ELF-1 (cell line): Measurements from ENCODE around the gene CYB5RL.

ENCODE experiments used
- DNase-seq: peaks from one replicate; pipeline ENCODE4 v3.0.0-alpha.2; 2016; ENCODE audit warnings: low read depth, low spot score

The CYB5RL gene

DNA sequence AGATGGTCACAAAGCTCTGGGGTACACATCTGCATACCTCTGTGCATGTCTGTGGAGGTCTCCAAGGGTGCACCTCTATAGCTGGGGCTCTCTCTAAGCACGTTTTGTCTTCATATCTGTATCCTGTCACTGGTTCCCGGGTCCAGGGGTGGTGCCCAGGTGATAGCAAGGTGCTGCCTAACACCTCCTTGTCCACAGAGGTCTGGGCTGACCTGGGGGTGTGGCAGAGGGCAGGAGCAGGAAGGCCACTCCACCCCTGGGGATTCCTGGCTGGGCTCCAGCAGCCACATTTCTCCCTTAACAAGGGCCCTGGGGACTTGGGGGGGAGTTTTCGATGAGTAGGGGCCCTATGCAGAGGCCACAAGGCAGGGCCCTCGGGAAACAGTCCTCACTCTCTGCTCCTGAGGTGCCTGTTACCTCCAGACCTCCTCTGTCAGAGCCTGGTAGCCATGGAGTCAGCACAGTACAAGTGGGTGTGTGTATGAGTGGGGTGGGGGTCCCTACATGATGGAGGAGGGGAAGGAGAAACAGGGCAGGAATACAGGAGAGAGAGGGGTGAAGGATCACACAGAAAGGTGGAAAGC, 40.0 kb downstream of the CYB5RL start:
- DNase-seq = no peak

DNA sequence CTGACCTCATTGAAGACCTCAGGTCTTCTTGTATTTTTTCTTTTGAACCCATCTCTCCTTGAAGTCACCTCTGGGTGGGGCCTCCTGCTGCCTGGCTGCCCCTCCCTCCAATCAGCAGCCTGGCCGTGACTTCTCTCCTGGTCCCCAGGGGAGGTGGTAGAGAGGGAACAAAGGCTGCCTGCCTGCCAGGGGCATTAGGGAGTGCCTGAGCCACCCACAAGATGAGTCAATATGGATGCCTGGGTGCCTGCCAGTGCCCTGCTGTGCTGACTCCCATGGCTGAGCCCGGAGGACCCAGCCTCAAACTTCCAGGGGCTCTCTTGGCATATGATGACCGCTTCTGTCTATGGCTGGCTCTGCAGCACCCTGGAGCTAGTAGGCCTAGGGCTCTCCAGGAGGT, 41.8 kb downstream of the CYB5RL start:
- no peak for DNase-seq

DNA sequence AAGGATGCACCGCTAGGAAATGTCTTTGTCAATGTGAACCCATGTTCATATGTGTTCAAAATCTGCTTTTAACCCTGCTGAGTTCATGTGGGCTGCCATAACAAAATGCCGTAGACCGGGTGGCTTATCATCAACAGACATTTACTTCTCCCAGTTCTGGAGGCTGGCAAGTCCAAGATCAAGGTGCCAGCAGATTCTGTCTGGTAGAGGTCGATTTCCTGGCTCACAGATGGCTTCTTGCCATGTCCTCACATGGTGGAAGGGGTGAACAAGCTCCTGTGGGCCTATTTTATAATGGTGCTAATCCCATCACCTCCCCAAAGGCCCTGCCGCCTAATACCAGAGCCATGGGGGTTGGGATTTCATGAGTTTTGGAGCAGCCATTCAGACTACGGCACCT, 42.4 kb downstream of the CYB5RL start:
- no peak for DNase-seq

DNA sequence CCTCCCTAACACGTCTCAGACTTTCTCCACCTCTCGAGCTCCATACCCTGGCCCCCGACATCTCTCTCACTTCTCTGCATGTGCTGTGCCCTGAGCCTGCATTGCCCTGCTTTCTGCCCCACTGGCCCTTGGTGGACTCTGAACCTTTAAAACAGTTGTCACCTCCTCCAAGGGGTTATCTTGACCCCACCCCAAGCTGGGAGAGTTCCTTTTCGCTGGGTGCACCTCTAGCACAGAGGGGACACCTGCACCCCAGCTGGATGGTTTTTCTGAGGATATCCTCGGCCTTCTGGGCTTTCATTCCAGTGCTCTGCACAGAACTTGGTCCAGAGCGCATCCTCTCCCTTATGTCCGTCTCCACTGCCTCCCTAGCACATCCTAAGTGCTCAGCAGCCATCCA, 42.8 kb downstream of the CYB5RL start:
- DNase-seq = no peak

DNA sequence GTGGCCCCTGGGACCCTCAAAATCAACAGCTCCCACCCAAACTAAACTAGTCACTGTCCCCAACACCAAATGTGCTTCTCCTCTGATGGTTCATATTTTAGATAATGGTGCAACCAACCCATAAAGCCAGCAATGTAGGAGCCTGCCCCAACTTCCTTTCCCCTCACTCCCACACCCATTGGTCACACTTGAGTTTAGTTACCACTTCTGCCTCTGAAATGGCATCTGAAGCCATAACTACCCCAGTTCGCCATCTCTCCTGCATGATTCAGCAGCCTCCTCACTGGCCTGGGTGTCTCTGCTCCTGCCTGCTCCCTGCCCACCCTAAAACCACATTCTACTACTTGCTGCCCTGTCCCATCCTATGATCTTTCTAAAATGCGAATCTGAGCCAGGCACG, 43.6 kb downstream of the CYB5RL start:
- DNase-seq = no peak

DNA sequence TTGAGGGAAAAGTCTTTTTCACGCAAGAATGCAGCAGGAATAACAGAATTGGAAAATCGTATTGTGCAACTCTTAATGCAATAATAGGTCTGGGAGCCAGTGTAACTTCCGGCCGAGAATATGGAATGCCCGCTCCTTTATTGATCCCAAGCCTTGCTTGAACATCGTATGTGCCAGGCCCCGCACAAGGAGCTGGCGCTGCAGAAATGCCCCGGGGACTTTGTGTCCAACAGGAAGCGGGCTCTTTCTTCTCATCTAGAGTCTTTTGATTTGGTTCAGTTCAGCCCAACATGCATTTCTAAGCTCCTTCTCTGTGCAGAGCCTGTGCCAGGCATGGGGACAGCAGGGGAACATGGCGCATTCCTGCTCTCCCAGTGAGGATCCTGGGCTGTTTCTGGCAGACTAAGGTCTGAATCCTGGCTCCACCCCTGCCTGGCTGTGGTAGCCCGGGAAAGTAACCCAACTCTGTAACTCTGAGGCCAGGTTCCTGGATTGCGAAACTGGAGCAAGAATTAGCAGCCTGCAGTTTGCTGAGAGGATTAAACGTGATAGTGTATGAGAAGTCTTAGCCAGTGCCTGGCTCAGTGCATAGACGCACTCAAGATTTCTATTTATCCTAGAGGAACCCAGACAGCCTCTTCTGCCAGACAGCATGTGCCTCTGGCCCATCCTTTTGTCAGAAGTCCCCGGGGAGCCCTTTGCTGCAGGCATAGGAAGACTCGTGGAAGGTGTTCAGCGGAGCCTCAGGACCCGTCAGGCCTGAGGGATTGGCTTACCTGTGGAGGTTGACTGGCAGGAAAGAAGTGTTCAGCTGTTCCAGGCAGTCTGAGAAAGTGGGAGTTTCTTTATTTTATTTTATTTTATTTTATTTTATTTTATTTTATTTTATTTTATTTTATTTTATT, 46.0 kb downstream of the CYB5RL start:
- peak; percentile 79 for DNase-seq

DNA sequence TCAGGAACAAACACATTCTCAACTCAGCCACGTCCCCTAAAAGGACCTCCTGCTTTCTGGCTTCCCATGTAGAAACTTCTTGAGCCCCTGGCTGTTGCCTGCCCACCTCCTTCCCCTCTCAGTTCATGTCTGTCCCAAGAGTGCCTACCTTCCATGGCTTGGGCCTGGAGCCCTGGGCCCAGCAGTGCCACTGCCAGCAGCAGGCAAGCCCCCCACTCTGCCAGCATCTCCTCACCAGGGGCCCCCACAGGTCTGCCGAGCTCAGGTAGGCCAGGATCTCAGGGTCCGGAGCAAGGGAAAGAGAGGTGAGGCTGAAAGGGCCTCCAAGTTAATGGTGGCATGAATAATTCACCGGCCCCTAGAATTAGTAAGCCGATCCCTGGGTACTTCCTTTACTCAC, 47.1 kb downstream of the CYB5RL start, which contains the start of gene CDCP2:
Gene CDCP2, minus strand, starts transcription at position 305 of the 400 bp plus-strand sequence. Its CDS starts 78 bp downstream, at position 227.
- no peak for DNase-seq

DNA sequence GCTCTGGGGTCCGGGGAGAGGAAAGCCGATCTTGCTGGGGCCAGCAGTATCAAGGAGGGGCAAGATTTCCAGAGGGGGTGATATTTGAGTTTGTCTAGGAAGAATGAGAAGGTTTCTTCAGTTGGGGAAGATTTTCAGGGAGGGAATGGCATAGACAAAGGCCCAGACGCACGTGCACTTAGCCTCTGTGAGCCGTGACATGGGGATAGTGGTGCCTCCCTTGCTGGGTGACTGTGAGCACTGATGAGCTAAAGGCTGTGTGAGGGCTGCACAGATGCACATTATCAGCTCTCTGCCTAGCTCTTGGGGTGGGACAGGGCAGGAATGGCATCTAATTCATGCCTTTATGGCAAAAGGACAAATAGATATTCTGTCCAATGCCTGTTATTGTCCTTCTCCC, 48.8 kb downstream of the CYB5RL start:
- DNase-seq = no peak
